ENCODE measurements around the gene PASK.

DNA sequence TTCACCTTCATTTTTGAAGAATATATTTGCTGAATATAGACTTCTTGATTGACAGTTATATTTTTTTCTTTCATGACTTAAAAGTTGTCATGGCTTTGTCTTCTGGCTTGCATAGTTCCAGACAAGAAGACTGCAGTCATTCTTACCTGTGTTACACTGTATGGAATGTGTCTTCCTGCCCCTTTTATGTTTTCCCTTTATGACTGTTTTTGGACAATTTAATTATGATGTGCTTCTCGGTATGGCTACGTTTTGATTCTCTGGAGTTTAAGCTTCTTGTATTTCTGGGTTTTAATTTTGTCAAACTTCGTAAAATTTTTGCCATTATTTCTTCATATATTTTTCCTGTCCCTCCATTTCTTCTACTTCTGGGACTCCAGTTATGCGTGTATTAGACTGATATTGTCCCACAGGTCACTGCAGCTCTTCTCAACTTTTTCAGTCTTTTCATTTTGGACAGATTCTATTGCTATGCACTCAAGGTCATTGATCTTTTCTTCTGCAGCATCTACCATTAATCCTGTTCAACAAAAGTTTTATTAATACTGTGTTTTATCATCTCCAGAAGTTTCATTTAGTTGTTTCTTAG is 64.3 kb downstream of the PASK start:
- TF ChIP-seq, protein P1, sequence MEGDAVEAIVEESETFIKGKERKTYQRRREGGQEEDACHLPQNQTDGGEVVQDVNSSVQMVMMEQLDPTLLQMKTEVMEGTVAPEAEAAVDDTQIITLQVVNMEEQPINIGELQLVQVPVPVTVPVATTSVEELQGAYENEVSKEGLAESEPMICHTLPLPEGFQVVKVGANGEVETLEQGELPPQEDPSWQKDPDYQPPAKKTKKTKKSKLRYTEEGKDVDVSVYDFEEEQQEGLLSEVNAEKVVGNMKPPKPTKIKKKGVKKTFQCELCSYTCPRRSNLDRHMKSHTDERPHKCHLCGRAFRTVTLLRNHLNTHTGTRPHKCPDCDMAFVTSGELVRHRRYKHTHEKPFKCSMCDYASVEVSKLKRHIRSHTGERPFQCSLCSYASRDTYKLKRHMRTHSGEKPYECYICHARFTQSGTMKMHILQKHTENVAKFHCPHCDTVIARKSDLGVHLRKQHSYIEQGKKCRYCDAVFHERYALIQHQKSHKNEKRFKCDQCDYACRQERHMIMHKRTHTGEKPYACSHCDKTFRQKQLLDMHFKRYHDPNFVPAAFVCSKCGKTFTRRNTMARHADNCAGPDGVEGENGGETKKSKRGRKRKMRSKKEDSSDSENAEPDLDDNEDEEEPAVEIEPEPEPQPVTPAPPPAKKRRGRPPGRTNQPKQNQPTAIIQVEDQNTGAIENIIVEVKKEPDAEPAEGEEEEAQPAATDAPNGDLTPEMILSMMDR (IDR thresholded peaks at IDR 0.05) = no peak
- TF ChIP-seq POLR2A (IDR thresholded peaks at IDR 0.05) = no peak

All from tibial nerve (tissue), 3 donors.